Measurements from ENCODE around the gene KRTAP5-5.
"Not testable (repeated sequence)": the region's sequence is repeated elsewhere in the genome, so short reads cannot be mapped to it uniquely, and the experiment has no call there.

KRTAP5-5 gene

GRCh38 chr11:1607156-1607845 is 22.3 kb upstream of the KRTAP5-5 start:
- DNase-seq, result not testable (repeated sequence)

- DNase-seq, result not testable (repeated sequence)
Observed at GRCh38 chr11:1607901-1608300, 21.7 kb upstream of the KRTAP5-5 start.

DNA sequence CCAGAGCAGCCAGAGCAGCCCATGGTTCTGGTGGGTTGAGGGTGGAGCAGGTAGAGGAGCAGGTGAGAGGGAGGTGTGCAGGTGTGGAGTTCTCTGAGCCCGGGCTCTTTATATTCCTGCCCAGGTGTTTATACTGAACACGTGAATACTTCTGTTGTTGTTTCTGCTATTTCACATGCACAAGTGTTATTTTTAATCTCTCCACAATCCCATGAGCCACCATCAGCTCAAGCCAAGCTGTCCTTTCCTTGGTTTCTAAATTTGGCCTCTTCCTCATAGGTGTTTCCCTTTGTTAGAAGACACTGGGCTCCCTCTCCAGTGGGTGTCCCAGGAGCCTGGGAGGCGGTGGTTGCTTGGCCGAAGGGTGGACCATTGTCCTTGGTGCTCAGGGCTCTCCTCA is 21.2 kb upstream of the KRTAP5-5 start, which contains the start of gene KRTAP5-3:
Gene KRTAP5-3 (minus strand): TSS at position 101 of the 400 bp plus-strand sequence. CDS start 78 bp downstream, at position 23.
- DNase-seq, result no peak

DNA sequence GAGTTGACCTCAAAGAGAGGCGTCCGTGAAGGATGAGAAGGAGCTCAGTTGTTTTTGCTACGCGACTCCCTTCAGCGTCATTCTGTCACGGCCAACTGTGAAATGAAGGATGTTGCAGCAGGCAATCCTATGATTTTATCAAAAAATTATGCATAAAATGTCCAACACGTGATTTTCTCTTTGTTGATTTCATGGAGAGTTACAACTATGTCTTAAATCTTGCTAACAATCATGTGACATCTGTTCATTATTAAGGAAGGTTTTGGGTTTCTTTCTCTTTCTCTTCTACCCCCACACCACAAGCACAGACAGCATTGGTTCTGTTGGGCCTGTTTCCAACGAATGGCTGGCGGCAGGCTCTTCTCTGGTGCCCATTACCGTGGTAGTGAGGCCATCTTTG is 11.3 kb upstream of the KRTAP5-5 start:
- no peak for DNase-seq

- no peak for DNase-seq
Observed at GRCh38 chr11:1619449-1619848, 10.1 kb upstream of the KRTAP5-5 start.

GRCh38 chr11:1622086-1622485 is 7.5 kb upstream of the KRTAP5-5 start, which contains the start of gene KRTAP5-4:
KRTAP5-4 (minus strand) TSS chr11:1622138; CDS start chr11:1622093, 45 bp downstream.
- DNase-seq, result no peak

DNA sequence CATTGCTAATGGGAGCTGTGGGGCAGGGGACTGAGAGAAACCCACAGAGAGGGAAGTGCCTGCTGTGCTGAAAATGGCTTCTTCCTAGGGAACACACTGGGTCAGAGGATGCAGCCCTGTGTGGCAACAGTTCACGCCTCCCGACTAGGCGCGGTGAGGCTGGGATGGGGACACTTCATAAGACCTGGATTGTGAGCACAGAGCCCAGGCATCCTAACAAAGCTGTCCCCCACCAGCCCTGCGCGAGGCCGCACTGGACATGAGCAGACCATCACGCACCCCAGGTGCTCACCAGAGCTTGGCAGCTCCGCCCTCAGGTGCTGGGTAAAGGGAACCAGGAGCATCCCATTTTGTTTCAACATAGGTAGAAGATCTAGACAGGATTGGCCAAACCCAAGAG is 5.9 kb upstream of the KRTAP5-5 start:
- DNase-seq, result no peak

- DNase-seq, result no peak
Observed at GRCh38 chr11:1624621-1625020, 5.0 kb upstream of the KRTAP5-5 start.

GRCh38 chr11:1625541-1625940 is 4.0 kb upstream of the KRTAP5-5 start:
- DNase-seq, result no peak

DNA sequence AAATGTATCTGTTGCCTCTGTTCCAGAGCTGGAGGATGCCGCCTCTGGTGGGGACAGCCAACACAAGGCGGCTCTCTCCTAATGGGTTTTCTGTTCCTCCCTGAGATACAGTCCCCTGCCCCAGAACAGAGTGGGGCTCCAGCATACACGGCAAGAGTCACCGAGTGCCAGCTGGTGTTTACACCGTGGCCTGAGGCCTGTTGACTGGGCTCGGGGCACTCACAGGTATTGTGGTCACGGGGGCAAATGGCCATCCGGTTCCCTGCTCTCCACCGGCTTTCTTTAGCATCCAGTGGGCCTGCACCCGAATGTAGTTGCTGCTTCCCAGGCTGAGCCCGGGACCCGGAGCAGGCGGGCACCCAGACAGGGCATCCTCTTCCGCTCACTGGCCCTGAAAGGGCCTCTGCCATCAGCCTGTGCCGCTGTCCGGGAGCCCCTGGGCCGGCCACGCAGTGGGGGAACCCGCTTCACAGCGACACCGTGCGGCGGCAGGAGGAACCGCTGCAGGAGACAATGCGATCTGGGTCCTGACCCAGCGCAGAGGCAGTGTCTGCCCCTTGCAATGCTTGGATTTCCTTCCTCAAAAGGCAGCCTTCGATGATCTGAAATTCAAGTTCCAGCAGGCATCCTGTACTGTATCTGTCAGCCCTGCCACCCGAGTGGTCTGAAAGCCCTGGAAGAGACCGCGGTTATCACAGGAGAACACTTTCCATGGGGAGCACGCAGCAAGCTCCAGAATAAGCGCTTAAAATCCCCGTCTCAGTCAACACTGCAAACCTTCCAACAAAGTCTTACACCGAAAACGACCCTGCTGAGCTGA is 859 bp upstream of the KRTAP5-5 start:
- peak in 38 of 56 donors; percentile 3 to 72 (median 26) for DNase-seq

- no peak for DNase-seq
Observed at GRCh38 chr11:1630271-1630670, 696 bp downstream of the KRTAP5-5 start.

GRCh38 chr11:1631066-1631568 is 1.5 kb downstream of the KRTAP5-5 start:
- DNase-seq, result no peak

GRCh38 chr11:1632053-1632714 is 2.6 kb downstream of the KRTAP5-5 start:
- no peak for DNase-seq

- DNase-seq, result no peak
Observed at GRCh38 chr11:1633864-1634263, 4.3 kb downstream of the KRTAP5-5 start.

DNA sequence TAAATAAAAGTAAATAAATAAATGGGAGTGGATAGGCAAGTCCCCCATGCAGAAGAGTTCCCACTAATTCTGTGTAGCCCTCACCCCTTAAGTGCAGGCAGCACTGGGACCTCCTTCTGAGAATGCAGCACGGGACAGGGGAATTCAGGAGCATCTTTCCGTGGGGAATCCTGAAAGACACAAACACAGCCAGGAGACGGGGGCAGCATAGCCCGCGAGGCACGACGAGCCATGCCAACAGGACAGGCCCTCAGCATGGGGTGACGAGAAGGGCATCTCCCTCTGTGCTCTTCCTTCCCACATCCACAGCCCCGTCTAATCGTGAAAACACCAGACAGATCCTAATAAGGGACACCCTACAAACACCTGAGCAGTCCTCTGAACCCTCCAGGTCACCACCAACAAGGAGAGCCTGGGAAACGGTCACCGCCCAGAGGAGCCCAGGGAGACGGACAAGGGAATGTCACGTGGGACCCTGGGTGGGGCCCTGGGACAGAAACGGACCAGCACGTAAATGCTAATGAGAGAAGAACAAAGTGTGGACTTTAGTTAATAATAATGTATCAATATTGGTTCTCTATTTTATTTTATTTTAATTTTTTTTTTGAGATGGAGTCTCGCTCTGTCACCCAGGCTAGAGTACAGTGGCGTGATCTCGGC is 6.8 kb downstream of the KRTAP5-5 start:
- no peak for DNase-seq

- no peak for DNase-seq
Observed at GRCh38 chr11:1637628-1638027, 8.1 kb downstream of the KRTAP5-5 start.

GRCh38 chr11:1638344-1638743 is 8.8 kb downstream of the KRTAP5-5 start:
- no peak for DNase-seq

DNA sequence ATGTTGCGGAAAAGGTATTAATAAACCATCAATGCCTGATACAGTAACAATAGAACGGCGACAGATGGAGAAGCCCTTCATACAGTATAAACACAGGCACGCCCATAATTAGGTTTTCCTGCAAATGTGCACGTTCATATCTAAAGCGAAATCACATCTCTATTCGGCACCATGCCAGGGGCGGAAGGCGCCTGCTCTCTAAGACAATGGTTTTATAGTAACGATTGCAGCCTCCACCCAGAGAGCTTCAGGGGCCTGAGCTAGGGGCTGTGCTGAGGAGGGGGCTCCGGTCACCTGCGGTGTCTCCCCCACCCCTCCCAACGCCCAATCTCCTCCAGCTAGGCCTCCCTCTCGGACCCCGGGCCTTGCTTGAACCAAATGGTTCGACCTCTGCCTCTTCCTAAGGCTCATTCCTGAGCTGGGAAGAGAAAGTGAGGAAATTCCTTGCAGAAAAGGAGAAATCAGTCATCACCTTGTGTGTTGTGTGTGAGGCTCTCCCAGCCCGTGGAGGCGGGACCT is 9.6 kb downstream of the KRTAP5-5 start:
- no peak for DNase-seq

DNA sequence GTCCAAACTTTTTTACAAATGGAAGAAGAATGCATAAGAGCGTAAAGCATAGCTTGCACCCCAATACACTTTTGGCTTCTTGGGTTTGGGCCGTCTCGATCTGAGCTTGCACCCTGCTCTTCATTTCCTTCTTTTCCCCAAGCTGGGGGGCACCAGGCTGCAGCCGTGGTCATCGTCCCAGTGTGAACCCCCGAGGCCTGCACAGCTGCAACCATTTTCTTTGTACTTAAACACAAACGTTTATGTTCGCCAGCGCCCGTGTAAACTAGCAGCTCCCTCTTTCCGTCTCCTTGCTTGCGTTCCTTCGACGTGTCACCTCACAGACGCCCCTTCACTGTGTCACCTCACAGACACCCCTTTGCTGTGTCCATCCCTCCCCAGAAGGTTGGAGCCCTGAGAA is 10.1 kb downstream of the KRTAP5-5 start:
- DNase-seq, result no peak

DNA sequence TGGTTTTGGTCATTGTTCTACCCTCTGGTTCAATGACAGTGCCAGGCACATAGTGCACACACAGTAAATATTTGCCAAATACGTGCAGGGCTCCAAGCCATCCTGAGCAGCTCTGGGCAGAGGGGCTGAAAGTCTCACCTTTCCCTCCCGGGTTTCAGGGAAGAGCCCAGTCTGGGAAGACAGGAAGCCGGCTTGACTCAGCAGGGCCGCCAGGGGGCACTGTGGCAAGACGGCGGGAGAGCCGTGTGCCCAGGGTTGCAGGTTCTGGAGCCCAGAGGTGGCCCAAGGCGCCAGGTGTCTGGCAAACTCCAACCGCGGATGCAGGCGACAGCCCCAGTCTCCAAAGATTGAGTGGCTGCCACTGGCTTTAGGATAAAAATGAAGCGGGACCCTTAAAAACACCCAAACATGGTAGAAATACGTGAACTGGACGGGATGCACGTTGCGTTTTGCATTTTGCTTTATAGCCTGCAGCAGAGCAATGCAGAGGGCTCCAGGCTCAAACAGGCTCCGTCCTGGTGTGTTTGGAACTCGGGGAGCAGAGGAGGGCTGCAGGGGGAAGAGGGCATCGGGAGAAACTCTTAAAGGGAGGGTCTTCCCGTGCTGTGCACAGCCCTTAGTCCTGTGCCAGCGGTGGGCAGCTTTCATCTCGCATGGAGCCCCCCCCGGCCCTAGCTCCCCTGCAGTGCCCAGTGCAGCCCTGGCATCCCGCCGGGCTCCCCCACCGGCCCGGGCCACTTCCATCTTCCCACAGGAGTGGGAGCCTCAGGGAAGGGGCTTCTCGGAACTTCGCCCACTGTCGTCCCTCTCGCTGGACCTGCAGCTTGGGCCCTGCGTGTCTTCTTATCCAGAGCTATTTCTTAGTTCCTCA is 10.7 kb downstream of the KRTAP5-5 start:
- DNase-seq, result peak in 5 of 56 donors; percentile 2 to 37 (median 9)

Measured in nucleus accumbens (tissue), 56 donors.